Trophoblast cell (in vitro differentiated cells and primary cell): Measurements from ENCODE around the gene CST9.

ENCODE experiments used
- DNase-seq, 2 donors: peaks; one replicate each; pipeline ENCODE4 v3.0.0-alpha.2; 2016
- H2AFZ ChIP-seq: 2 replicates; pipeline ENCODE4 v1.6.1; 2013; ENCODE audit warnings: low read length, moderate library complexity, mild to moderate bottlenecking; ENCODE audit not compliant: insufficient read depth, poor library complexity
- H2AK5ac ChIP-seq: 2 replicates; pipeline ENCODE4 v1.6.1; 2013; ENCODE audit warnings: mild to moderate bottlenecking, low read length
- H2BK120ac ChIP-seq: 2 replicates; pipeline ENCODE4 v1.6.1; 2013; ENCODE audit warnings: low read length, mild to moderate bottlenecking, moderate library complexity; ENCODE audit not compliant: insufficient read depth, poor library complexity
- H2BK12ac ChIP-seq: 2 replicates; pipeline ENCODE4 v1.6.1; 2013; ENCODE audit warnings: mild to moderate bottlenecking, low read length, moderate library complexity
- H2BK5ac ChIP-seq: 2 replicates; pipeline ENCODE4 v1.6.1; 2013; ENCODE audit warnings: low read length, low read depth, moderate library complexity, mild to moderate bottlenecking; ENCODE audit not compliant: poor library complexity
- H3K14ac ChIP-seq: 2 replicates; pipeline ENCODE4 v1.6.1; 2013; ENCODE audit warnings: mild to moderate bottlenecking, low read length
- H3K18ac ChIP-seq: 2 replicates; pipeline ENCODE4 v1.6.1; 2013; ENCODE audit warnings: mild to moderate bottlenecking, low read length
- H3K23ac ChIP-seq: 2 replicates; pipeline ENCODE4 v1.6.1; 2013; ENCODE audit warnings: low read length
- H3K27ac ChIP-seq: 2 replicates; pipeline ENCODE4 v1.5.1; 2013; ENCODE audit warnings: low read depth, mild to moderate bottlenecking, inconsistent platforms, low read length, moderate library complexity
- H3K27me3 ChIP-seq: 2 replicates; pipeline ENCODE4 v1.6.1; 2013; ENCODE audit warnings: inconsistent platforms, mild to moderate bottlenecking, low read length, moderate library complexity; ENCODE audit not compliant: insufficient read depth
- H3K36me3 ChIP-seq, 2 experiments: 1 replicate in 1 of 2; 2 replicates in 1 of 2; pipeline ENCODE4 v1.6.1; 2013; ENCODE audit warnings: low read length in 2 of 2, mild to moderate bottlenecking in 2 of 2, moderate library complexity in 1 of 2; ENCODE audit not compliant: insufficient read depth in 2 of 2, control insufficient read depth in 1 of 2
- H3K4ac ChIP-seq: 2 replicates; pipeline ENCODE4 v1.6.1; 2013; ENCODE audit warnings: low read depth, mild to moderate bottlenecking, low read length, moderate library complexity
- H3K4me1 ChIP-seq, 2 experiments: 1 replicate in 1 of 2; 2 replicates in 1 of 2; pipeline ENCODE4 v1.6.1; 2013; ENCODE audit warnings: low read length in 2 of 2, mild to moderate bottlenecking in 2 of 2, moderate library complexity in 1 of 2; ENCODE audit not compliant: insufficient read depth in 2 of 2, control insufficient read depth in 1 of 2
- H3K4me2 ChIP-seq: 2 replicates; pipeline ENCODE4 v1.6.1; 2013; ENCODE audit warnings: inconsistent platforms, mild to moderate bottlenecking, low read length, moderate library complexity
- H3K4me3 ChIP-seq: 2 replicates; pipeline ENCODE4 v1.5.1; 2013; ENCODE audit warnings: mild to moderate bottlenecking, low read depth, low read length, inconsistent platforms
- H3K79me1 ChIP-seq: one replicate; pipeline ENCODE4 v1.6.1; 2013; ENCODE audit warnings: low read length
- H3K79me2 ChIP-seq: 2 replicates; pipeline ENCODE4 v1.6.1; 2013; ENCODE audit warnings: low read length, mild to moderate bottlenecking; ENCODE audit not compliant: control insufficient read depth, insufficient read depth, poor library complexity
- H3K9ac ChIP-seq: 2 replicates; pipeline ENCODE4 v1.6.1; 2013; ENCODE audit warnings: mild to moderate bottlenecking, low read length
- H3K9me3 ChIP-seq: 2 replicates; pipeline ENCODE4 v1.6.1; 2013; ENCODE audit warnings: low read depth, mild to moderate bottlenecking, control low read depth, inconsistent platforms, low read length; ENCODE audit not compliant: insufficient read depth
- H4K12ac ChIP-seq: 2 replicates; pipeline ENCODE4 v1.6.1; 2013; ENCODE audit warnings: low read depth, mild to moderate bottlenecking, low read length, moderate library complexity
- H4K8ac ChIP-seq: 2 replicates; pipeline ENCODE4 v1.6.1; 2013; ENCODE audit warnings: low read depth, mild to moderate bottlenecking, low read length, moderate library complexity
- H4K91ac ChIP-seq: one replicate; pipeline ENCODE4 v1.6.1; 2013; ENCODE audit warnings: low read depth, mild to moderate bottlenecking, low read length, moderate library complexity
- WGBS: extraction: QIAGEN DNeasy Blood & Tissue Kit; methylation state at CpG from one replicate; pipeline ENCODE4 v1.1.7; 2013; ENCODE audit warnings: missing lambda C conversion rate; ENCODE audit not compliant: insufficient read length, insufficient coverage; ENCODE audit errors: extremely low coverage; 5-methylcytosine and 5-hydroxymethylcytosine counted together

CST9 gene

GRCh38 chr20:23630392-23630849 is 24.7 kb upstream of the CST9 start:
- Histone ChIP-seq H3K9ac (no peak overlapping the region), H2AFZ (no peak overlapping the region), H3K9me3 (peaks cover 3% of the 10 kb centered on the region), H3K27ac (no peak overlapping the region), H3K4me3 (no peak overlapping the region), H3K79me2 (no peaks in the 10 kb centered on the region), H3K4me2 (no peak overlapping the region), H4K12ac (no peak overlapping the region), H3K23ac (no peak overlapping the region), H2AK5ac (no peak overlapping the region), H3K4me1 (no peaks in the 10 kb centered on the region), H2BK12ac (no peak overlapping the region), H3K27me3 (no peaks in the 10 kb centered on the region), H3K36me3 (peaks cover 5 to 8% of the 10 kb centered on the region in 2 experiments), H2BK5ac (no peak overlapping the region), H3K14ac (no peak overlapping the region), H2BK120ac (no peak overlapping the region), H3K18ac (no peak overlapping the region), H3K79me1 (no peaks in the 10 kb centered on the region), H3K4ac (no peak overlapping the region), H4K91ac (no peak overlapping the region), H4K8ac (no peak overlapping the region)
- no CpG with 5 or more reads among the region's 4 CpGs for WGBS
- DNase-seq: no peak

- DNase-seq: no peak
- no peak overlapping the region for H2BK12ac ChIP-seq
- H2BK5ac ChIP-seq: no peak overlapping the region
- H3K4me3 ChIP-seq: no peak overlapping the region
- no peak overlapping the region for H2AK5ac ChIP-seq
- no peak overlapping the region for H3K18ac ChIP-seq
- no peak overlapping the region for H3K9ac ChIP-seq
- H3K27ac ChIP-seq: no peak overlapping the region
- H3K4me2 ChIP-seq: no peak overlapping the region
- no peaks in the 10 kb centered on the region for H3K9me3 ChIP-seq
- WGBS: no CpG with 5 or more reads among the region's 12 CpGs
- H4K91ac ChIP-seq: no peak overlapping the region
- H3K79me1 ChIP-seq: no peaks in the 10 kb centered on the region
- no peak overlapping the region for H2BK120ac ChIP-seq
- H2AFZ ChIP-seq: no peak overlapping the region
- H4K12ac ChIP-seq: no peak overlapping the region
- no peak overlapping the region for H3K14ac ChIP-seq
- no peaks in the 10 kb centered on the region for H3K4me1 ChIP-seq
- H3K36me3 ChIP-seq: peaks cover 5% of the 10 kb centered on the region in 2 experiments
- H4K8ac ChIP-seq: no peak overlapping the region
- no peak overlapping the region for H3K4ac ChIP-seq
- H3K27me3 ChIP-seq: no peaks in the 10 kb centered on the region
- H3K23ac ChIP-seq: no peak overlapping the region
- H3K79me2 ChIP-seq: no peaks in the 10 kb centered on the region
These were observed 24.1 kb upstream of the CST9 start for GRCh38 chr20:23629542-23630391.

- no peak overlapping the region for H3K9ac ChIP-seq
- no peak overlapping the region for H3K18ac ChIP-seq
- no peak overlapping the region for H2AFZ ChIP-seq
- no peak overlapping the region for H3K4me2 ChIP-seq
- no peak overlapping the region for H3K27ac ChIP-seq
- no peak overlapping the region for H2AK5ac ChIP-seq
- H3K14ac ChIP-seq: no peak overlapping the region
- no peak overlapping the region for H2BK5ac ChIP-seq
- WGBS: no CpG with 5 or more reads among the region's 7 CpGs
- H4K8ac ChIP-seq: no peak overlapping the region
- H3K4ac ChIP-seq: no peak overlapping the region
- DNase-seq: peak; percentile 63 to 76
- peaks cover 2 to 5% of the 10 kb centered on the region in 2 experiments for H3K36me3 ChIP-seq
- H3K27me3 ChIP-seq: no peaks in the 10 kb centered on the region
- H4K91ac ChIP-seq: no peak overlapping the region
- H3K4me1 ChIP-seq: no peaks in the 10 kb centered on the region
- no peak overlapping the region for H2BK12ac ChIP-seq
- no peaks in the 10 kb centered on the region for H3K79me2 ChIP-seq
- H3K9me3 ChIP-seq: no peaks in the 10 kb centered on the region
- no peak overlapping the region for H3K23ac ChIP-seq
- H2BK120ac ChIP-seq: no peak overlapping the region
- H3K4me3 ChIP-seq: no peak overlapping the region
- no peak overlapping the region for H4K12ac ChIP-seq
- H3K79me1 ChIP-seq: no peaks in the 10 kb centered on the region
These were observed 23.4 kb upstream of the CST9 start for GRCh38 chr20:23629017-23629541.

- Histone ChIP-seq H3K4me2 (no peak overlapping the region), H2BK120ac (no peak overlapping the region), H4K8ac (no peak overlapping the region), H2AK5ac (no peak overlapping the region), H4K12ac (no peak overlapping the region), H3K79me1 (no peaks in the 10 kb centered on the region), H3K4ac (no peak overlapping the region), H3K27me3 (no peaks in the 10 kb centered on the region), H3K27ac (no peak overlapping the region), H3K36me3 (peaks cover under 1 to 2% of the 10 kb centered on the region in 2 experiments), H3K4me1 (no peaks in the 10 kb centered on the region), H3K14ac (no peak overlapping the region), H3K9ac (no peak overlapping the region), H3K4me3 (peak overlapping the region; percentile 23), H2BK12ac (no peak overlapping the region), H3K23ac (no peak overlapping the region), H3K18ac (no peak overlapping the region), H2BK5ac (no peak overlapping the region), H3K79me2 (no peaks in the 10 kb centered on the region), H2AFZ (no peak overlapping the region), H3K9me3 (no peaks in the 10 kb centered on the region), H4K91ac (no peak overlapping the region)
- no CpG with 5 or more reads among the region's 6 CpGs for WGBS
- DNase-seq: no peak
These were observed 22.8 kb upstream of the CST9 start for GRCh38 chr20:23628402-23629016.
